CD4-positive, alpha-beta T cell (primary cell): ENCODE data around the gene KLK2. TPM values are rescaled to one million over a fixed set of nuclear protein-coding genes. Genes with fewer than 3 reads are reported as not detected.

Source experiments
- ATAC-seq: fragments of 200-7000 bp; cut with Tn5 transposase; one replicate; pipeline ENCODE4 v1.10.0; 2022; ENCODE audit warnings: mild to moderate bottlenecking; ENCODE audit not compliant: poor library complexity
- CTCF ChIA-PET: fragments of 350-600 bp; sonication (Branson Sonifier 250); formaldehyde crosslinking; loops from one replicate; lab custom pipeline; 2021; ENCODE audit warnings: antibody characterized with exemption, inconsistent platforms; lab: Charles Lee
- POLR2A ChIA-PET: fragments of 350-600 bp; sonication (Branson Sonifier 250); formaldehyde crosslinking; loops from one replicate; lab custom pipeline; 2021; ENCODE audit warnings: antibody characterized with exemption, inconsistent platforms; lab: Charles Lee
- DNase-seq, 14 experiments: peaks; one replicate each; pipeline ENCODE4 v3.0.0-alpha.2; 2013 to 2020; ENCODE audit warnings: mixed read lengths in 2 of 14
- H3K27ac ChIP-seq, 2 donors: one replicate each; pipeline versions ENCODE4 v1.5.1 to v1.7.0; 2013; ENCODE audit warnings: low read length in 2 of 2, low read depth in 1 of 2, mild to moderate bottlenecking in 1 of 2
- H3K27me3 ChIP-seq, 2 experiments: 1 replicate in 1 of 2; 2 replicates in 1 of 2; pipeline versions ENCODE4 v1.6.1 to v1.7.0; 2013; ENCODE audit warnings: low read length in 2 of 2, control low read depth in 1 of 2, mild to moderate bottlenecking in 1 of 2, moderate library complexity in 1 of 2; ENCODE audit not compliant: insufficient read depth in 2 of 2, control insufficient read depth in 1 of 2
- H3K36me3 ChIP-seq: one replicate; pipeline ENCODE4 v1.6.1; 2013; ENCODE audit warnings: low read length, control low read depth; ENCODE audit not compliant: insufficient read depth
- H3K4me1 ChIP-seq: one replicate; pipeline ENCODE4 v1.6.1; 2013; ENCODE audit warnings: low read length, control low read depth; ENCODE audit not compliant: insufficient read depth
- H3K4me3 ChIP-seq: one replicate; pipeline ENCODE4 v1.5.1; 2013; ENCODE audit warnings: mild to moderate bottlenecking, low read length, moderate library complexity
- H3K9me3 ChIP-seq, 2 experiments: 1 replicate in 1 of 2; 2 replicates in 1 of 2; pipeline versions ENCODE4 v1.6.1 to v1.7.0; 2013; ENCODE audit warnings: low read length in 2 of 2, mild to moderate bottlenecking in 2 of 2, control low read depth in 1 of 2, moderate library complexity in 1 of 2; ENCODE audit not compliant: control insufficient read depth in 1 of 2, insufficient read depth in 1 of 2
- H3K27ac Mint-ChIP-seq: one replicate; pipeline ENCODE4 v1.8.0; 2020; ENCODE audit warnings: mixed read lengths
- H3K27me3 Mint-ChIP-seq: one replicate; pipeline ENCODE4 v1.8.0; 2021; ENCODE audit warnings: mixed read lengths
- H3K36me3 Mint-ChIP-seq: one replicate; pipeline ENCODE4 v1.8.0; 2021; ENCODE audit warnings: low read depth, mixed read lengths
- H3K4me1 Mint-ChIP-seq: one replicate; pipeline ENCODE4 v1.8.0; 2021; ENCODE audit warnings: low read depth, mixed read lengths
- H3K4me3 Mint-ChIP-seq: one replicate; pipeline ENCODE4 v1.8.0; 2020; ENCODE audit warnings: mild to moderate bottlenecking, mixed read lengths
- H3K9me3 Mint-ChIP-seq: one replicate; pipeline ENCODE4 v1.8.0; 2020; ENCODE audit warnings: mixed read lengths
- intact Hi-C, 2 experiments: fragments of 100-400 bp; cut with DNase I in 1 of 2; cut with micrococcal nuclease in 1 of 2; formaldehyde crosslinking; loops; one replicate each; pipeline versions ENCODE4 v1.15.1 to v1.9.0; 2023 to 2025; cut with DNase I, micrococcal nuclease
- total RNA-seq, 174 experiments: library from RNA in 2 of 174; stranded (reverse) in 2 of 174; gene quantifications; one replicate each; pipeline ENCODE4 v1.2.3 and lab custom pipeline; 2021 to 2026
- TF ChIP-seq, protein P1 (sequence below): fragments of 200-600 bp; IDR thresholded peaks from one replicate; pipeline ENCODE4 v1.8.0; 2022; ENCODE audit warnings: antibody characterized with exemption, mild to moderate bottlenecking

KLK2 gene
- total RNA-seq, 2 experiments from 2014 or later: not detected

DNA sequence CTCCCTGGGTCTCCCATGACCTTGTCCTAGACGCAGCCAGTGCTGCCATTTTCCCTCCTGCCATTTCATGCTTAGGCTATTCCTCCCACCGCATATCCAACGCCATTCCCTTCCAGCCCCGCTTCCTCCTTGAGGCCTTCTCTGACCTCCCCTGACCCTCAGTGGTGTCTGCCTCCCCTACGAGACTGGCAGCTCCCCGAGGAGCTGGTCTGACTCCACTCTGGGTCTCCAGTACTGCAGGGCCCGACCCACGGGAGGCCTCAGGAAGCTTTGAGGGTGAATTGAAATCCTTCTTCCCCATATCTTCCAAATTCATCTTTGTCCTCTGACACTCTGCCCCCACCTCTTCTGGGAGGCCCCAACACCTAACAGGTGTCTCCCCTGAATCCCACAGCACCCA lies 40.6 kb upstream of the KLK2 start:
- no peak overlapping the region for H3K4me3 ChIP-seq
- CTCF ChIA-PET: no interaction called here
- POLR2A ChIA-PET: no interaction called here
- Mint-ChIP-seq H3K27ac (no peak overlapping the region), H3K9me3 (no peaks in the 10 kb centered on the region), H3K27me3 (peaks cover 75% of the 10 kb centered on the region), H3K4me1 (peaks cover 12% of the 10 kb centered on the region), H3K36me3 (no peaks in the 10 kb centered on the region), H3K4me3 (no peak overlapping the region)
- H3K4me1 ChIP-seq: peaks cover 16% of the 10 kb centered on the region
- peaks cover 26 to 32% of the 10 kb centered on the region in 2 experiments for H3K27me3 ChIP-seq
- intact Hi-C loops: no loop called here
- no peak for ATAC-seq
- H3K9me3 ChIP-seq: peaks cover 0 to 4% of the 10 kb centered on the region in 2 experiments
- DNase-seq: no peak
- TF ChIP-seq, protein P1, sequence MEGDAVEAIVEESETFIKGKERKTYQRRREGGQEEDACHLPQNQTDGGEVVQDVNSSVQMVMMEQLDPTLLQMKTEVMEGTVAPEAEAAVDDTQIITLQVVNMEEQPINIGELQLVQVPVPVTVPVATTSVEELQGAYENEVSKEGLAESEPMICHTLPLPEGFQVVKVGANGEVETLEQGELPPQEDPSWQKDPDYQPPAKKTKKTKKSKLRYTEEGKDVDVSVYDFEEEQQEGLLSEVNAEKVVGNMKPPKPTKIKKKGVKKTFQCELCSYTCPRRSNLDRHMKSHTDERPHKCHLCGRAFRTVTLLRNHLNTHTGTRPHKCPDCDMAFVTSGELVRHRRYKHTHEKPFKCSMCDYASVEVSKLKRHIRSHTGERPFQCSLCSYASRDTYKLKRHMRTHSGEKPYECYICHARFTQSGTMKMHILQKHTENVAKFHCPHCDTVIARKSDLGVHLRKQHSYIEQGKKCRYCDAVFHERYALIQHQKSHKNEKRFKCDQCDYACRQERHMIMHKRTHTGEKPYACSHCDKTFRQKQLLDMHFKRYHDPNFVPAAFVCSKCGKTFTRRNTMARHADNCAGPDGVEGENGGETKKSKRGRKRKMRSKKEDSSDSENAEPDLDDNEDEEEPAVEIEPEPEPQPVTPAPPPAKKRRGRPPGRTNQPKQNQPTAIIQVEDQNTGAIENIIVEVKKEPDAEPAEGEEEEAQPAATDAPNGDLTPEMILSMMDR: no peak
- H3K27ac ChIP-seq: no peak overlapping the region
- H3K36me3 ChIP-seq: no peaks in the 10 kb centered on the region

DNA sequence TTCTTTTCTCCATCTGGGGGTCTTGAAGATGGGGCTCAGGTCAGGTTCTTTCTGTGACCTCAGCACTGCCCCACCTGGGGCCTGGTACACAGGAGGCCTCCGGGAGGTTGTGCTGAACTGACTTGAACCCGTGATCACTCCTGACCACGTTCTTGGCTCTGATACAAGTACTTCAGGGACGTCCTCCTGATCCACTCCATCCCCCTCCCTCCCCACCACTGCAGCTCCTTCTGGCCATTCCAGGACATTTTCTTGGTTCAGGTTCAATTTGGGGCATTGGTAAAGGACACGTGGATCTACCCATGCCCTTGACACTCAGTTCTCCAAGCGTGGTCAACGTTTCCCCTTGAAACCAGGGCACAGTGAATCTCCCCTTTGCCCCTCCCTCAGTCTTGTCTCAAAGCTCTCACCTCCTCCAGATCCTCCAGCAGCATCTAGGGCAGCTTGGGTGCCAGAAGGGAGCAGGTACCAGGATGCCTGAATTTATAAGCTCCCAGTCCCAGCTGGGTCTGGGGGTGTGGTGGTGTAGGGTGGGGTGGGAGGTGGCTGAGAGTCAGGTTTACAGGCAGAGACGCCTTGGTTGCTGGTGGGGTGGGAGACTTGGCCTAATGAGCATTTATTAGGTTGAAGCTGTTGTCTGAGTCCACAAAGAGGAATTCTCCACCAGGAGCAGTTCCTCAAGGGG lies 40.0 kb upstream of the KLK2 start, which contains the start of gene KLK15:
Gene KLK15, minus strand, starts transcription at position 458 of the 685 bp plus-strand sequence. CDS start 2,082 bp downstream, outside the sequence.
- ATAC-seq (no peak), DNase-seq (no peak)
- Mint-ChIP-seq H3K36me3 (no peaks in the 10 kb centered on the region), H3K27me3 (peaks cover 73% of the 10 kb centered on the region), H3K4me3 (no peak within 1 kb of the TSS), H3K4me1 (peaks cover 12% of the 10 kb centered on the region), H3K9me3 (no peaks in the 10 kb centered on the region), H3K27ac (no peak within 1 kb of the TSS)
- Histone ChIP-seq H3K27me3 (peaks cover 26 to 32% of the 10 kb centered on the region in 2 experiments), H3K36me3 (no peaks in the 10 kb centered on the region), H3K27ac (no peak within 1 kb of the TSS), H3K4me1 (peaks cover 16% of the 10 kb centered on the region), H3K4me3 (no peak within 1 kb of the TSS), H3K9me3 (peaks cover 0 to 4% of the 10 kb centered on the region in 2 experiments)
- TF ChIP-seq, protein P1: no peak
- POLR2A ChIA-PET: no interaction called here
- CTCF ChIA-PET: no interaction called here
- intact Hi-C loops: no loop called here

DNA sequence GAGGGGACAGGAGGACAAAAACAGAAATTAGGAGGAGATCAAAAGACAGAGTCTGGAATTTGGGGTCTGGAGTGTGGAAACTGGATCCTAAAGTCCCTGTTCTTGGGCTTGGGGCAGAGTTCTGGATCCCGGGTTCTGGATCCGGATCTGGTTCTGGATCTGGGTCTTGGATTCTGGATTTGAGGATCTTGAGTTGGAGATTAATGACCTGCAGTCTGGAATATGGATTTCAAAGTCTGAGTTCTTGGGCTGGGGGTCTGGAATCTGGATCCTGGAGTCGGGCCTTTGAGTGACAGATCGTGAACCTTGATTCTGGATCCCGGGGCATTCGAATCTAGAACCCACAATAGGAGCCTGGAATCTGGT lies 39.5 kb upstream of the KLK2 start:
- no peak for ATAC-seq
- TF ChIP-seq, protein P1: no peak
- no peaks in the 10 kb centered on the region for H3K36me3 ChIP-seq
- Mint-ChIP-seq H3K27me3 (peaks cover 75% of the 10 kb centered on the region), H3K9me3 (no peaks in the 10 kb centered on the region), H3K4me1 (peaks cover 12% of the 10 kb centered on the region), H3K36me3 (no peaks in the 10 kb centered on the region), H3K27ac (no peak overlapping the region), H3K4me3 (no peak overlapping the region)
- peaks cover 16% of the 10 kb centered on the region for H3K4me1 ChIP-seq
- intact Hi-C loops: no loop called here
- H3K27ac ChIP-seq: no peak overlapping the region
- no peak overlapping the region for H3K4me3 ChIP-seq
- peaks cover 26 to 31% of the 10 kb centered on the region in 2 experiments for H3K27me3 ChIP-seq
- POLR2A ChIA-PET: no interaction called here
- H3K9me3 ChIP-seq: peaks cover 0 to 4% of the 10 kb centered on the region in 2 experiments
- DNase-seq: no peak
- CTCF ChIA-PET: no interaction called here
